Sigmoid colon (tissue), 3 donors: ENCODE measurements around the gene LIPF.

Experiments used
- POLR2A ChIP-seq, 2 donors: fragments of 450-650 bp; IDR thresholded peaks; one replicate each; pipeline ENCODE4 v1.6.1; 2016; ENCODE audit warnings: antibody characterized with exemption in 2 of 2, mild to moderate bottlenecking in 2 of 2, moderate library complexity in 2 of 2
- TF ChIP-seq, protein P1 (sequence below), 4 experiments: fragments of 450-650 bp in 3 of 4; fragments of 200-600 bp in 1 of 4; IDR thresholded peaks; one replicate each; pipeline ENCODE4 v1.5.1; 2016 to 2019; ENCODE audit warnings: antibody characterized with exemption in 4 of 4, mild to moderate bottlenecking in 3 of 4, moderate library complexity in 2 of 4

DNA sequence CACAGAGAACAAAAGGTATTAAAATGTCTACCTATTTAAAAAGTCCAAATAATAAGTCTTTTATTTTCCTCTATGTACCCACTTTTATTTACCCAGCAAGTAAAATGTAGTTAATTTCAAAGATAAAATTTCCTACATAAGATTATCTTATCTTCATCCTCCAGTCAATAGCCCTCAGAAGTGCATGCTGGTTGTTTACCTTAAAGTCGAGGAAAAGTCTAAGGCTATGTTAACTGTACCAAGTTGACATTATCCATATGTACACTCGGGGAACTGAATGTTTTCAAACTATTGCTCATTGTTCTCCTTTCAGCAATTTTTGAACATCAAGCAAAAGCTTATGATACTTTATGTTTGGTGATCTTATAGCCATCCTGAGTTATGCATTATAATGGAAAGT is 24.1 kb upstream of the LIPF start:
- TF ChIP-seq, protein P1, sequence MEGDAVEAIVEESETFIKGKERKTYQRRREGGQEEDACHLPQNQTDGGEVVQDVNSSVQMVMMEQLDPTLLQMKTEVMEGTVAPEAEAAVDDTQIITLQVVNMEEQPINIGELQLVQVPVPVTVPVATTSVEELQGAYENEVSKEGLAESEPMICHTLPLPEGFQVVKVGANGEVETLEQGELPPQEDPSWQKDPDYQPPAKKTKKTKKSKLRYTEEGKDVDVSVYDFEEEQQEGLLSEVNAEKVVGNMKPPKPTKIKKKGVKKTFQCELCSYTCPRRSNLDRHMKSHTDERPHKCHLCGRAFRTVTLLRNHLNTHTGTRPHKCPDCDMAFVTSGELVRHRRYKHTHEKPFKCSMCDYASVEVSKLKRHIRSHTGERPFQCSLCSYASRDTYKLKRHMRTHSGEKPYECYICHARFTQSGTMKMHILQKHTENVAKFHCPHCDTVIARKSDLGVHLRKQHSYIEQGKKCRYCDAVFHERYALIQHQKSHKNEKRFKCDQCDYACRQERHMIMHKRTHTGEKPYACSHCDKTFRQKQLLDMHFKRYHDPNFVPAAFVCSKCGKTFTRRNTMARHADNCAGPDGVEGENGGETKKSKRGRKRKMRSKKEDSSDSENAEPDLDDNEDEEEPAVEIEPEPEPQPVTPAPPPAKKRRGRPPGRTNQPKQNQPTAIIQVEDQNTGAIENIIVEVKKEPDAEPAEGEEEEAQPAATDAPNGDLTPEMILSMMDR (IDR thresholded peaks at IDR 0.05) = no peak
- TF ChIP-seq POLR2A (IDR thresholded peaks at IDR 0.05) = no peak
